ENCODE measurements around the gene NR6A1.

The NR6A1 gene

DNA sequence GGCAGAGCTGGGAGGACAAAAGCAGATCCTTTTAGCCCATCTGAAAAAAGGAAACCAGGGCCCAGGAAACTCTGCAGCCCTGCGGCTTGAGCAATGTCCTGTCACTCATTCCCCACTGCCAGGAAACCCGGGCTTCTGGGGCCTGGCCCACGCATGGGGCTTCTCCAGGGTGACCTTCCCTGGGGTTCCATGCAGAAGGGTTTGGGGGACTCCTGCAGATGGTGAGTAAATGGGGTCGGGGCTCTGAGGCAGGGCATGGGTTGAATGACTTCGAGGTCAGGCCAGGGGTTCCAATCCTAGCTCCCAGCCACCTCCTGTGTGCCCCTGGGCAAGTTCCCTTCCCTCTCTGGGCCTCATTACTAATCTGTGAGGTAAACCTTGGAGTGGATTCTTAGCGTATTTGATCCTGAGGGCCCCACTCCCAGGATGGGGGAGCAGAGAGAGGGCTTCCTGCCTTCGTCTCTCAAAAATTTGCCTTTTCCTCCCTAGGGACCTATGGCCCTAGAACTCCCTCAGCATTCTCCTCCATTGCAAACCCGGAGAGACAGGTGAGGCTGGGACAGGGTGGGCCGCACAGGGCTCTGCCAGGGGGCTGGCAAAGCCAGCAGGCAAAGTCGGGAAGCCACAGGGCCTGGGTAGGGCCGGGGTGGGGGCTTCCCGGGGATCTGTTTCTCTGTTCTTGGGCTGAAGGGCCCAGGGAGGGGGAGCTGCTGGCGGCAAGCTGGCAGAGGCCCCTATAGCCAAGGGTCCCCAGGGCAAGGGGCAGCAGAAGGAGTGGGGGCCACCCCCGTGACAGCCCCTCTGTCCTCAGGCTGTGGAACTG, 295.0 kb downstream of the NR6A1 start:
- in situ Hi-C loops (cut with HindIII; ENCODE audit: low sequenced_read_pairs): no loop called here
- TF ChIP-seq, protein P1, sequence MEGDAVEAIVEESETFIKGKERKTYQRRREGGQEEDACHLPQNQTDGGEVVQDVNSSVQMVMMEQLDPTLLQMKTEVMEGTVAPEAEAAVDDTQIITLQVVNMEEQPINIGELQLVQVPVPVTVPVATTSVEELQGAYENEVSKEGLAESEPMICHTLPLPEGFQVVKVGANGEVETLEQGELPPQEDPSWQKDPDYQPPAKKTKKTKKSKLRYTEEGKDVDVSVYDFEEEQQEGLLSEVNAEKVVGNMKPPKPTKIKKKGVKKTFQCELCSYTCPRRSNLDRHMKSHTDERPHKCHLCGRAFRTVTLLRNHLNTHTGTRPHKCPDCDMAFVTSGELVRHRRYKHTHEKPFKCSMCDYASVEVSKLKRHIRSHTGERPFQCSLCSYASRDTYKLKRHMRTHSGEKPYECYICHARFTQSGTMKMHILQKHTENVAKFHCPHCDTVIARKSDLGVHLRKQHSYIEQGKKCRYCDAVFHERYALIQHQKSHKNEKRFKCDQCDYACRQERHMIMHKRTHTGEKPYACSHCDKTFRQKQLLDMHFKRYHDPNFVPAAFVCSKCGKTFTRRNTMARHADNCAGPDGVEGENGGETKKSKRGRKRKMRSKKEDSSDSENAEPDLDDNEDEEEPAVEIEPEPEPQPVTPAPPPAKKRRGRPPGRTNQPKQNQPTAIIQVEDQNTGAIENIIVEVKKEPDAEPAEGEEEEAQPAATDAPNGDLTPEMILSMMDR (IDR thresholded peaks at IDR 0.05; ENCODE audit: low read depth, low read length, missing control alignments): no peak
- H3K4me3 ChIP-seq (ENCODE audit: low read depth, low read length): no peak overlapping the region
- no peak for DNase-seq (ENCODE audit: low read depth)

DNA sequence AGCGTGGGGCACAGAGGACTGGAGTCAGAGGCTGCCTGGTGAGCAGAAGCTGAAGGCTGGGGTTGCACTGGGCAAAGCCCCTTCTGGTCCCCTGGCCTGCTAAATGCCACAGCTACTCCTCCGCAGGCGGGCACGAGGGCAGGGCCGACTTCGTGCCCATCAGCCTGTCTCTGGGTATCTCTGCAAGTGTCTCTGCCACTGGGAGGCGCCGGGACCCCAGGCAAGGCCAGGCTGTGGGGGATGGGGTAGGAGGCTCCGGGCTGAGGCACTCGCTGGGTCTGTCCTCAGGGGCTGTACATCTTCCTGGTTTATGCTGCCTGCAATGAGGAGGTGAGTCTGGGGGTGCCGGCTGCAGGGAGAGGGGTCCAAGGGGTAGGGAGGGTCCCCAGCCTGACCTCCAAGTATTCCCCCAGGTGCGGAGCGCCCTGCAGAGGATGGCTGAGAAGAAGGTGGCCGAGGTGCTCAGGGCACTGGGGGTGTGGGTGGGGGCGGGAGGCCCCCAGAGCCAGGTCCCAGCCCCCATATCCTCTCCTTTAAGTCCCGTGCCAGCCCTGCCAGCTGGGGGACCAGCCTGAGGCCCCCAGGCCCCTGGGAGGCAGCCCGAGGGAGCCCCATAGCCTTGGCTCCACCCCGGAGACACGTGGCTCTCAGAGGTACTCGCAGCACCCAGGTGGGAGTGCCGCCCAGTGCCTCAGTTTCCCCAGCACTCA, 295.8 kb downstream of the NR6A1 start:
- TF ChIP-seq, protein P1 (IDR thresholded peaks at IDR 0.05; ENCODE audit: low read depth, low read length, missing control alignments): no peak
- in situ Hi-C loops (cut with HindIII; ENCODE audit: low sequenced_read_pairs): no loop called here
- no peak overlapping the region for H3K4me3 ChIP-seq (ENCODE audit: low read depth, low read length)
- no peak for DNase-seq (ENCODE audit: low read depth)

DNA sequence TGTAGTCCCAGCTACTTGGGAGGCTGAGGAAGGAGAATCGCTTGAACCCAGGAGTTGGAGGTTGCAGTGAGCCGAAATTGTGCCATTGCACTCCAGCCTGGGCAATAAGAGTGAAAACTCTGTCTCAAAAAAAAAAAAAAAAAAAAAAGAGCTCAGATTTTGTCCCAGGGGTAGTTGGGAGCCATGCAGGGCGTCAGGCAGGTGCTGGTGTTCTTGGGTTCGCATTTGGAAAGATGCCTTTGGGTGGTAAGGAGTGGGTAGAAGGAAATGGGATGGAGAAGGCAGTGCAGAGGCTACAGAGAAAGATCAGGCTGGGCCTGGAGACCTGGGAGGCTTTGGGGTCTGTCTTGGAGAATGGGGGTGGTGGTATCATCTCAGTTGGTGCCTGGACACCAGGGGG, 297.0 kb downstream of the NR6A1 start:
- TF ChIP-seq, protein P1 (IDR thresholded peaks at IDR 0.05; ENCODE audit: low read depth, low read length, missing control alignments): no peak
- DNase-seq (ENCODE audit: low read depth): no peak
- H3K4me3 ChIP-seq (ENCODE audit: low read depth, low read length): no peak overlapping the region
- in situ Hi-C loops (cut with HindIII; ENCODE audit: low sequenced_read_pairs): no loop called here

DNA sequence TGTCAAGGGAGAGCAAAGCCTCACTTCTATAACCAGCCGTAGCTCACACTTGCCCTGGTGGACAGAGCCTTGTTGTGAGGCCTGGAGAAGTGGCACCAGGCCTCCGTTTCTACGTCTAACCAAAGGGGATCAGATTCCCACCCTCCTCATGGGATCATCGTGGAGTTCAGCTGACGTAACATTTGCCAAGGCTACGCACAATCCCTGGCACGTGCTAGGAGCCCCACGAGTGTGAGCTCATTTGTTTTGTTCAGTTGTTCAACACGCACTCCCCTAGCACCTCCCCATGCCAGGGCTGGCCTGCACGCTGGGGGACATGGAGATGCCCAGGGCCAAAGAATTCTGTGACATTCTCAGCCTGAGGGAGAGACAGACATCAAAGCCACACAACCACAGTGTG, 297.8 kb downstream of the NR6A1 start:
- in situ Hi-C loops (cut with HindIII; ENCODE audit: low sequenced_read_pairs): no loop called here
- DNase-seq (ENCODE audit: low read depth): no peak
- no peak overlapping the region for H3K4me3 ChIP-seq (ENCODE audit: low read depth, low read length)
- TF ChIP-seq, protein P1 (IDR thresholded peaks at IDR 0.05; ENCODE audit: low read depth, low read length, missing control alignments): no peak

DNA sequence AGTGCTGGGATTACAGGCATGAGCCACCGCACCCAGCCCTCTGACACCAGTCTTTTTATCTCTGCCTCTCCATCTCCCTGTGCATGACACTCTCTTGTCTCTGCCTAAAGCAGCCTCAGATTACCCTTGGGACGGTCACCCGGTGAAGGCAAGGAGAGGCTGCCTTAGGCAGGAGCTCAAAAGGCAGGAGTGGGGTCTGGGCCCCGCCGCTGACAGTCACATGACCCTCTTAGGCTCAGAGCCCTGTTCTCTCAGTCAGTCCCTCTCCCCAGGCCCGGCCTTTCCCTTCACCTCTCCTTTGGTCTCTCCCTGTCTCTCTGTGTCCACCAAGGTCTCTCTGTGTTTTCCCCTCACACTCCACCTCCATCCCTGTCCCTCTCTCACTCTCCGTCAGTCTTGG, 298.3 kb downstream of the NR6A1 start:
- no peak for DNase-seq (ENCODE audit: low read depth)
- TF ChIP-seq, protein P1 (IDR thresholded peaks at IDR 0.05; ENCODE audit: low read depth, low read length, missing control alignments): no peak
- in situ Hi-C loops (cut with HindIII; ENCODE audit: low sequenced_read_pairs): no loop called here
- H3K4me3 ChIP-seq (ENCODE audit: low read depth, low read length): no peak overlapping the region

DNA sequence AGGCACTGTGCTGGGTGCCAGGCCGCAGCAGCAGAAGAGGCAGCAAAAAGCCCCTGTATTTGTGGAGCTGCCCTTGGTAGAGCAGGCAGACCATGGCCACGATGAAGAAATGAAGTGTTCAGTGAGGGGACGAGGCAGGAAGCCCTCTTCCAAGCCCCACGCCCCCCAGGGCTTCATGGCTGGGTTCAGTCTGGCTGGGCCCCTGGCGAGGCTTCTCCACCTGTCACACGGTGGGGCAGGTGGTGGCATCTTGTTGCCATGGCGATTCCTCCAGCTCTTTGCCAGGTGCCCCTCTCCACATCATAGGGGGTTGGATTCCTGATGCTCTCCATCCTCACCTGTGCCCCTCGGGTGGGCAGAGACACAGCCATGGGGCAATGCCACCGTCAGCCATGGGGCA, 299.4 kb downstream of the NR6A1 start:
- TF ChIP-seq, protein P1 (IDR thresholded peaks at IDR 0.05; ENCODE audit: low read depth, low read length, missing control alignments): no peak
- DNase-seq (ENCODE audit: low read depth): no peak
- in situ Hi-C loops (cut with HindIII; ENCODE audit: low sequenced_read_pairs): no loop called here
- H3K4me3 ChIP-seq (ENCODE audit: low read depth, low read length): no peak overlapping the region

Data from astrocyte of the cerebellum (primary cell).